ENCODE data around the gene TMEM132C.

Gene TMEM132C

DNA sequence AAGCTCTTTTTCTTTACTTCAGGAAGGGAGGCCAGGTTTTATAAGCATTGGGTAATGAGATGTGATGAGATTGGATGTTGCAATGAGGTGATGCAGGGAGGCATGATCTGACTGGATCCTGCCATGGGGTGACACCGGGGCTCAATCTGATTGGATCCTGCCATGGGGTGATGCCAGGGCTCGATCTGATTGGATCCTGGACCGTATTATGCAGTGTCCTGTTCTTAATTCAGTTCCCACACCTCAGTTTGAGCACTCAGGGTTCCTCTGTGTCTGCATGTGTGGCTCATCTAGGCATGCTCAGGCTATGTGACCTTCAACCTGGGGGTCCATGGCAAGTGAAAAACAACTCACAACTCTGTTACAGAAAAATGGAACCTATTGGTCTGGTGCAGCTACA lies 390.4 kb downstream of the TMEM132C start:
- TF ChIP-seq GABPA (IDR thresholded peaks at IDR 0.05; ENCODE audit: low read depth) (no peak), SPI1 (IDR thresholded peaks at IDR 0.05; ENCODE audit: borderline replicate concordance, low read depth) (no peak), POLR2AphosphoS5 (IDR thresholded peaks at IDR 0.05; ENCODE audit: low read depth) (no peak)
- TF ChIP-seq, protein P1, sequence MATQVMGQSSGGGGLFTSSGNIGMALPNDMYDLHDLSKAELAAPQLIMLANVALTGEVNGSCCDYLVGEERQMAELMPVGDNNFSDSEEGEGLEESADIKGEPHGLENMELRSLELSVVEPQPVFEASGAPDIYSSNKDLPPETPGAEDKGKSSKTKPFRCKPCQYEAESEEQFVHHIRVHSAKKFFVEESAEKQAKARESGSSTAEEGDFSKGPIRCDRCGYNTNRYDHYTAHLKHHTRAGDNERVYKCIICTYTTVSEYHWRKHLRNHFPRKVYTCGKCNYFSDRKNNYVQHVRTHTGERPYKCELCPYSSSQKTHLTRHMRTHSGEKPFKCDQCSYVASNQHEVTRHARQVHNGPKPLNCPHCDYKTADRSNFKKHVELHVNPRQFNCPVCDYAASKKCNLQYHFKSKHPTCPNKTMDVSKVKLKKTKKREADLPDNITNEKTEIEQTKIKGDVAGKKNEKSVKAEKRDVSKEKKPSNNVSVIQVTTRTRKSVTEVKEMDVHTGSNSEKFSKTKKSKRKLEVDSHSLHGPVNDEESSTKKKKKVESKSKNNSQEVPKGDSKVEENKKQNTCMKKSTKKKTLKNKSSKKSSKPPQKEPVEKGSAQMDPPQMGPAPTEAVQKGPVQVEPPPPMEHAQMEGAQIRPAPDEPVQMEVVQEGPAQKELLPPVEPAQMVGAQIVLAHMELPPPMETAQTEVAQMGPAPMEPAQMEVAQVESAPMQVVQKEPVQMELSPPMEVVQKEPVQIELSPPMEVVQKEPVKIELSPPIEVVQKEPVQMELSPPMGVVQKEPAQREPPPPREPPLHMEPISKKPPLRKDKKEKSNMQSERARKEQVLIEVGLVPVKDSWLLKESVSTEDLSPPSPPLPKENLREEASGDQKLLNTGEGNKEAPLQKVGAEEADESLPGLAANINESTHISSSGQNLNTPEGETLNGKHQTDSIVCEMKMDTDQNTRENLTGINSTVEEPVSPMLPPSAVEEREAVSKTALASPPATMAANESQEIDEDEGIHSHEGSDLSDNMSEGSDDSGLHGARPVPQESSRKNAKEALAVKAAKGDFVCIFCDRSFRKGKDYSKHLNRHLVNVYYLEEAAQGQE (IDR thresholded peaks at IDR 0.05; ENCODE audit: insufficient replicate concordance, low read depth): no peak
- TF ChIP-seq, protein P2, sequence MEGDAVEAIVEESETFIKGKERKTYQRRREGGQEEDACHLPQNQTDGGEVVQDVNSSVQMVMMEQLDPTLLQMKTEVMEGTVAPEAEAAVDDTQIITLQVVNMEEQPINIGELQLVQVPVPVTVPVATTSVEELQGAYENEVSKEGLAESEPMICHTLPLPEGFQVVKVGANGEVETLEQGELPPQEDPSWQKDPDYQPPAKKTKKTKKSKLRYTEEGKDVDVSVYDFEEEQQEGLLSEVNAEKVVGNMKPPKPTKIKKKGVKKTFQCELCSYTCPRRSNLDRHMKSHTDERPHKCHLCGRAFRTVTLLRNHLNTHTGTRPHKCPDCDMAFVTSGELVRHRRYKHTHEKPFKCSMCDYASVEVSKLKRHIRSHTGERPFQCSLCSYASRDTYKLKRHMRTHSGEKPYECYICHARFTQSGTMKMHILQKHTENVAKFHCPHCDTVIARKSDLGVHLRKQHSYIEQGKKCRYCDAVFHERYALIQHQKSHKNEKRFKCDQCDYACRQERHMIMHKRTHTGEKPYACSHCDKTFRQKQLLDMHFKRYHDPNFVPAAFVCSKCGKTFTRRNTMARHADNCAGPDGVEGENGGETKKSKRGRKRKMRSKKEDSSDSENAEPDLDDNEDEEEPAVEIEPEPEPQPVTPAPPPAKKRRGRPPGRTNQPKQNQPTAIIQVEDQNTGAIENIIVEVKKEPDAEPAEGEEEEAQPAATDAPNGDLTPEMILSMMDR (IDR thresholded peaks at IDR 0.05; ENCODE audit: insufficient read depth, low read length): no peak
- H3K27ac ChIP-seq (replicated peaks): no peak overlapping the region

DNA sequence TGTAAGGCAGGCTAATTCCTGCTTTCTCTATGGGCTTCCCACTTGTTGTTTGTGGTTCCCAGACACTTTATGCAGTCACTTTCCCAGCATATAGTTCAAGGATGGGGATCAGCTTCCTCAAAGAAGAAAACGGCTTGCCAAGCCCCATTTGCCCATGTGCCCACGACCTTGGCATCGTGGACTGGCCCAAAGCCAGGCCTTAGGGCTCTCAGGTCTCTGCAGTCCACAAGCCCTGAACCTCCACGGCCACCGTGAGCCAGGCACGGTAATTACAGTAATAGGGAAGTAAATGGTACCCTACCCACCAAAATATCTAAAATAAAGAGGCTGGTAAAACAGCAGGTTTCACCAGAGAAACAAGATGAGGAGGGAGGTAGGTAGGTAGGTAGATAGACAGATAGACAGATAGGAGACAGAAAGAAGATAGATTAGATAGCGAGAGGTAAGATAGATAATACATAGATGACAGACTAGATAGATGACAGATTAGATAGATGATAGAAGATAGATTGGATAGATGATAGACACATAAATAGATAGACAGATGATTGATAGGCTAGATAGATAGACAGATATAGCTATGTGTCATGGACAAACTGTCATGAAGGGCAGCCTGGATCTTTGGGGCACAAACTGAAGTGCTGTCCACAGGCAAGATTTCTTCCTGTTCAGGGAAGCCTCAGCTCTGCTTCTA lies 393.7 kb downstream of the TMEM132C start:
- Histone ChIP-seq H3K27me3 (ENCODE audit: insufficient read depth, poor library complexity, severe bottlenecking) (no peaks in the 10 kb centered on the region), H3K4me3 (replicated peaks; ENCODE audit: insufficient read depth, low read length) (no peak overlapping the region), H3K27ac (replicated peaks) (no peak overlapping the region)
- no peak for DNase-seq (ENCODE audit: low read depth in 1 of 2, low spot score in 1 of 2)
- TF ChIP-seq, protein P1 (IDR thresholded peaks at IDR 0.05; ENCODE audit: insufficient replicate concordance, low read depth): no peak
- TF ChIP-seq POLR2AphosphoS5 (IDR thresholded peaks at IDR 0.05; ENCODE audit: low read depth): no peak
- TF ChIP-seq, protein P2 (IDR thresholded peaks at IDR 0.05; ENCODE audit: insufficient read depth, low read length): no peak
- no peak for TF ChIP-seq GABPA (IDR thresholded peaks at IDR 0.05; ENCODE audit: low read depth)
- no peak for TF ChIP-seq SPI1 (IDR thresholded peaks at IDR 0.05; ENCODE audit: borderline replicate concordance, low read depth)

More for the DNA sequence above, 390.4 kb downstream of the TMEM132C start:
- Histone ChIP-seq H3K4me3 (replicated peaks; ENCODE audit: insufficient read depth, low read length) (no peak overlapping the region), H3K27me3 (ENCODE audit: insufficient read depth, poor library complexity, severe bottlenecking) (no peaks in the 10 kb centered on the region)
- no peak for DNase-seq (ENCODE audit: low read depth in 1 of 2, low spot score in 1 of 2)

DNA sequence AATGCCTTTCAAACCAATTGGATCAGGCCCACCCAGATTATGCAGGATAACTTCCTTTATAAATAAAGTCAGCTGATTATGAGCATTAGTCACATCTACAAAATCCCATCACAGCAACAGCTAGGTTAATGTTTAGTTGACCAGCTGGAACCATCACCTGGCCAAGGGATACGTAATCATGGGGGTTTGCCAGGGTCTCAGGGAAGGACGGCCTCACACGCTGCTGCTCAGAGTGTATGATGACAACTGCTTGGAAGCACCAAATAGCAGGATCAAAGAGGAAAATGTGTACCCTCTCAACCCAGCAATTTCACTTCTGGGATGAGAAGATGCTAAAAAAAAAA lies 394.2 kb downstream of the TMEM132C start:
- no peaks in the 10 kb centered on the region for H3K27me3 ChIP-seq (ENCODE audit: insufficient read depth, poor library complexity, severe bottlenecking)
- no peak overlapping the region for H3K27ac ChIP-seq (replicated peaks)
- DNase-seq (ENCODE audit: low read depth in 1 of 2, low spot score in 1 of 2): no peak
- H3K4me3 ChIP-seq (replicated peaks; ENCODE audit: insufficient read depth, low read length): no peak overlapping the region
- TF ChIP-seq POLR2AphosphoS5 (IDR thresholded peaks at IDR 0.05; ENCODE audit: low read depth) (no peak), SPI1 (IDR thresholded peaks at IDR 0.05; ENCODE audit: borderline replicate concordance, low read depth) (no peak), GABPA (IDR thresholded peaks at IDR 0.05; ENCODE audit: low read depth) (no peak)
- TF ChIP-seq, protein P2 (IDR thresholded peaks at IDR 0.05; ENCODE audit: insufficient read depth, low read length): no peak
- TF ChIP-seq, protein P1 (IDR thresholded peaks at IDR 0.05; ENCODE audit: insufficient replicate concordance, low read depth): no peak

All from HL-60 (cell line).